Putamen (tissue), 1 donor: Measurements from ENCODE around the gene PCDHA8.
A peak's percentile ranks its signal among the peaks of the same experiment; 100 is the strongest.
"Not testable (repeated sequence)": the region's sequence is repeated elsewhere in the genome, so short reads cannot be mapped to it uniquely, and the experiment has no call there.

ENCODE experiments used
- DNase-seq: peaks from one replicate; pipeline ENCODE4 v3.0.0-alpha.2; 2016; ENCODE audit warnings: low spot score

Gene PCDHA8

DNA sequence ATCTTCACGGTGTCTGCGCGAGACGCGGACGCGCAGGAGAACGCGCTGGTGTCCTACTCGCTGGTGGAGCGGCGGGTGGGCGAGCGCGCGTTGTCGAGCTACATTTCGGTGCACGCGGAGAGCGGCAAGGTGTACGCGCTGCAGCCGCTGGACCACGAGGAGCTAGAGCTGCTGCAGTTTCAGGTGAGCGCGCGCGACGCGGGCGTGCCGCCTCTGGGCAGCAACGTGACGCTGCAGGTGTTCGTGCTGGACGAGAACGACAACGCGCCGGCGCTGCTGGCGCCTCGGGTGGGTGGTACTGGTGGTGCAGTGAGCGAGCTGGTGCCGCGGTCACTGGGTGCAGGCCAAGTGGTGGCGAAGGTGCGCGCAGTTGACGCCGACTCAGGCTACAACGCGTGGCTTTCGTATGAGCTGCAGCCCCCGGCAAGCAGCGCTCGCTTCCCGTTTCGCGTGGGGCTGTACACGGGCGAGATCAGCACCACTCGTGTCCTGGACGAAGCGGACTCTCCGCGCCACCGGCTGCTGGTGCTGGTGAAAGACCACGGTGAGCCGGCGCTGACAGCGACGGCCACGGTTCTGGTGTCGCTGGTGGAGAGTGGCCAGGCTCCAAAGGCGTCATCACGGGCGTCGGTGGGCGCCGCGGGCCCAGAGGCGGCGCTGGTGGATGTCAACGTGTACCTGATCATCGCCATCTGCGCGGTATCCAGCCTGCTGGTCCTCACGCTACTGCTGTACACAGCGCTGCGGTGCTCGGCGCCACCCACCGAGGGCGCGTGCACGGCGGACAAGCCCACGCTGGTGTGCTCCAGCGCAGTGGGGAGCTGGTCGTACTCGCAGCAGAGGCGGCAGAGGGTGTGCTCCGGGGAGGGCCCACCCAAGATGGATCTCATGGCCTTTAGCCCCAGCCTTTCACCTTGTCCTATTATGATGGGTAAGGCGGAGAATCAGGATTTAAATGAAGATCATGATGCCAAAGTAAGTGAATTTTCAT lies 11.2 kb upstream of the PCDHA8 start:
- DNase-seq: not testable (repeated sequence)

DNA sequence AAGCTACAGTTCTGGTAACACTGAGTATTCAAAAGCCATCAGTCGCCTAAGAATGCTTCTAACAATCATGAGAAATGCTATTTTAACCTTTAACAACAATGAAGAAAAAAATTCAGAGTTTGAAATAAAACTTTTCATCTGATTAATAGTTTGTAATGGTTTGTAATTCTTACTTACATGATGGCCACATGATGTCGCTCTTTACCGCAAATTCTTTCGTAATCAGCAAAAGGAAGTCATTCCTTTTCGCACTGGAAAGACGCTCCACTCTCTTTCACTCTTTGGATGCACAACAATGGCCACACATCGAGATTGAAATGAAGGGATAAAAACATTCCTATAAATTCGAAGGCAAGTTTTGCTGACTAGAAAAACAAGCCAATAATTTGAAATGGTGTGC lies 7.0 kb upstream of the PCDHA8 start, which contains the start of gene PCDHA7:
Gene PCDHA7, plus strand, starts transcription at position 277 of the 400 bp plus-strand sequence. Its CDS starts 115 bp downstream, at position 392.
- DNase-seq: no peak

DNA sequence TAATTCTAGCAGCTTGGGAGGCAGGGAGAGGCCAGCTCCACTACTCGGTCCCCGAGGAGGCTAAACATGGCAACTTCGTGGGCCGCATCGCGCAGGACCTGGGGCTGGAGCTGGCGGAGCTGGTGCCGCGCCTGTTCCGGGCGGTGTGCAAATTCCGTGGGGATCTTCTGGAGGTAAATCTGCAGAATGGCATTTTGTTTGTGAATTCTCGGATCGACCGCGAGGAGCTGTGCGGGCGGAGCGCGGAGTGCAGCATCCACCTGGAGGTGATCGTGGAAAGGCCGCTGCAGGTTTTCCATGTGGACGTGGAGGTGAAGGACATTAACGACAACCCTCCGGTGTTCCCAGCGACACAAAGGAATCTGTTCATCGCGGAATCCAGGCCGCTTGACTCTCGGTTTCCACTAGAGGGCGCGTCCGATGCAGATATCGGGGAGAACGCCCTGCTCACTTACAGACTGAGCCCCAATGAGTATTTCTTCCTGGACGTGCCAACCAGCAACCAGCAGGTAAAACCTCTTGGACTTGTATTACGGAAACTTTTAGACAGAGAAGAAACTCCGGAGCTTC lies 6.5 kb upstream of the PCDHA8 start:
- DNase-seq: not testable (repeated sequence)

DNA sequence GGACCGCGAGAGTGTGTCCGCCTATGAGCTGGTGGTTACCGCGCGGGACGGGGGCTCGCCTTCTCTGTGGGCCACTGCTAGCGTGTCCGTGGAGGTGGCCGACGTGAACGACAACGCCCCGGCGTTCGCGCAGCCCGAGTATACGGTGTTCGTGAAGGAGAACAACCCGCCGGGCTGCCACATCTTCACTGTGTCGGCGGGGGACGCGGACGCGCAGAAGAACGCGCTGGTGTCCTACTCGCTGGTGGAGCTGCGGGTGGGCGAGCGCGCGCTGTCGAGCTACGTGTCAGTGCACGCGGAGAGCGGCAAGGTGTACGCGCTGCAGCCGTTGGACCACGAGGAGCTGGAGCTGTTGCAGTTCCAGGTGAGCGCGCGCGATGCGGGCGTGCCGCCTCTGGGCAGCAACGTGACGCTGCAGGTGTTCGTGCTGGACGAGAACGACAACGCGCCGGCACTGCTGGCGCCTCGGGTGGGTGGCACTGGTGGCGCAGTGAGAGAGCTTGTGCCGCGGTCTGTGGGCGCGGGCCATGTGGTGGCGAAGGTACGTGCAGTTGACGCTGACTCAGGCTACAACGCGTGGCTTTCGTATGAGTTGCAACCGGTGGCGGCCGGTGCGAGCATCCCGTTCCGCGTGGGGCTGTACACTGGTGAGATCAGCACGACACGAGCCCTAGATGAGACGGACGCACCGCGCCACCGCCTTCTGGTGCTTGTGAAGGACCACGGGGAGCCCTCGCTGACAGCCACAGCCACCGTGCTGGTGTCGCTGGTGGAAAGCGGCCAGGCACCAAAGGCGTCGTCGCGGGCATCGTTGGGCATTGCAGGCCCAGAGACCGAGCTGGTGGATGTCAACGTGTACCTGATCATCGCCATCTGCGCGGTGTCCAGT lies 5.1 kb upstream of the PCDHA8 start:
- DNase-seq: no peak

DNA sequence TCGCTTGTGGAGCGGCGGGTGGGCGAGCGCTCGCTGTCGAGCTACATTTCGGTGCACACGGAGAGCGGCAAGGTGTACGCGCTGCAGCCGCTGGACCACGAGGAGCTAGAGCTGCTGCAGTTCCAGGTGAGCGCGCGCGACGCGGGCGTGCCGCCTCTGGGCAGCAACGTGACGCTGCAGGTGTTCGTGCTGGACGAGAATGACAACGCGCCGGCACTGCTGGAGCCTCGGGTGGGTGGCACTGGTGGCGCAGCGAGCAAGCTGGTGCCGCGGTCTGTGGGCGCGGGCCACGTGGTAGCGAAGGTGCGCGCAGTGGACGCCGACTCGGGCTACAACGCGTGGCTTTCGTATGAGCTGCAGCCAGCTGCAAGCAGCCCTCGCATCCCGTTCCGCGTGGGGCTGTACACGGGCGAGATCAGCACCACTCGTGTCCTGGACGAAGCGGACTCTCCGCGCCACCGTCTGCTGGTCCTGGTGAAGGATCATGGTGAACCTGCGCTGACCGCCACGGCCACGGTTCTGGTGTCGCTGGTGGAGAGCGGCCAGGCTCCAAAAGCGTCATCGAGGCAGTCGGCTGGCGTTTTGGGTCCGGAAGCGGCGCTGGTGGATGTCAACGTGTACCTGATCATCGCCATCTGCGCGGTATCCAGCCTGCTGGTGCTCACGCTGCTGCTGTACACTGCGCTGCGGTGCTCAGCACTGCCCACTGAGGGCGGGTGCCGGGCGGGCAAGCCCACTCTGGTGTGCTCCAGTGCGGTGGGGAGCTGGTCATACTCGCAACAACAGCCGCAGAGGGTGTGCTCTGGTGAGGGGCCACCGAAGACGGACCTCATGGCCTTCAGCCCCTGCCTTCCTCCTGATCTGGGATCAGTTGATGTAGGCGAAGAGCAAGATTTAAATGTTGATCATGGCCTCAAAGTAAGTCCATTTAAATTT lies 2.1 kb downstream of the PCDHA8 start:
- DNase-seq: no peak

DNA sequence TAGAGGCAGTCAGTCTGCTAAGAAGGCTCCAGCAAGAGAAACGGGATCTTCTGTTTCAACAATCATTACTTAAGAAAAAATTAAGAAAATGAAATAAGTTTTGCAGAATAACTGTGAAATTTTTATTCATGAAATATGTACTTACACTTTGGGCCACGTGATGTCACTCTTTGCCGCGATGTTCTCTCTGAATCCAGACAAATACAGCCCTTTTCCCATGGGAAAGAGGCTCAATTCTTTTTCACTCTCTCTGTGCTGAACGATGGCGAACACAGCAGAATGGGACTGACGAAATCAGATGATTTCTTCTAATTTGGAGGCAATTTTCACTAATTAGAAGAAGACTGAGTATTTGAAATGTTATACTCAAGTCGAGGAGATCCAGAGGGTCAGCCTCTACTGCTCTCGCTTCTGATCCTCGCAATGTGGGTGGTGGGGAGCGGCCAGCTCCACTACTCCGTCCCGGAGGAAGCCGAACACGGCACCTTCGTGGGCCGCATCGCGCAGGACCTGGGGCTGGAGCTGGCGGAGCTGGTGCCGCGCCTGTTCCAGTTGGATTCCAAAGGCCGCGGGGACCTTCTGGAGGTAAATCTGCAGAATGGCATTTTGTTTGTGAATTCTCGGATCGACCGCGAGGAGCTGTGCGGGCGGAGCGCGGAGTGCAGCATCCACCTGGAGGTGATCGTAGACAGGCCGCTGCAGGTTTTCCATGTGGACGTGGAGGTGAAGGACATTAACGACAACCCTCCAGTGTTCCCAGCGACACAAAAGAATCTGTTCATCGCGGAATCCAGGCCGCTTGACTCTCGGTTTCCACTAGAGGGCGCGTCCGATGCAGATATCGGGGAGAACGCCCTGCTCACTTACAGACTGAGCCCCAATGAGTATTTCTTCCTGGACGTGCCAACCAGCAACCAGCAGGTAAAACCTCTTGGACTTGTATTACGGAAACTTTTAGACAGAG lies 7.4 kb downstream of the PCDHA8 start, which contains the start of gene PCDHA9:
Gene PCDHA9, plus strand, starts transcription at position 244 of the 964 bp plus-strand sequence. Its CDS starts 114 bp downstream, at position 358.
- not testable (repeated sequence) for DNase-seq

DNA sequence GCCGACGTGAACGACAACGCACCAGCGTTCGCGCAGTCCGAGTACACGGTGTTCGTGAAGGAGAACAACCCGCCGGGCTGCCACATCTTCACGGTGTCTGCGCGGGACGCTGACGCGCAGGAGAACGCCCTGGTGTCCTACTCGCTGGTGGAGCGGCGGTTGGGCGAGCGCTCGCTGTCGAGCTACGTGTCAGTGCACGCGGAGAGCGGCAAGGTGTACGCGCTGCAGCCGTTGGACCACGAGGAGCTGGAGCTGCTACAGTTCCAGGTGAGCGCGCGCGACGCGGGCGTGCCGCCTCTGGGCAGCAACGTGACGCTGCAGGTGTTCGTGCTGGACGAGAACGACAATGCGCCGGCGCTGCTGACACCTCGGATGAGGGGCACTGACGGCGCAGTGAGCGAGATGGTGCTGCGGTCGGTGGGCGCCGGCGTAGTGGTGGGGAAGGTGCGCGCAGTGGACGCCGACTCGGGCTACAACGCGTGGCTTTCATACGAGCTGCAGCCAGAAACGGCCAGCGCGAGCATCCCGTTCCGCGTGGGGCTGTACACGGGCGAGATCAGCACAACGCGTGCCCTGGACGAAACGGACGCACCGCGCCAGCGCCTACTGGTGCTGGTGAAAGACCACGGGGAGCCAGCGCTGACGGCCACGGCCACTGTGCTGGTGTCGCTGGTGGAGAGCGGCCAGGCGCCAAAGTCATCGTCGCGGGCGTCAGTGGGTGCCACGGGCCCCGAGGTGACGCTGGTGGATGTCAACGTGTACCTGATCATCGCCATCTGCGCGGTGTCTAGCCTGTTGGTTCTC lies 9.0 kb downstream of the PCDHA8 start:
- not testable (repeated sequence) for DNase-seq

DNA sequence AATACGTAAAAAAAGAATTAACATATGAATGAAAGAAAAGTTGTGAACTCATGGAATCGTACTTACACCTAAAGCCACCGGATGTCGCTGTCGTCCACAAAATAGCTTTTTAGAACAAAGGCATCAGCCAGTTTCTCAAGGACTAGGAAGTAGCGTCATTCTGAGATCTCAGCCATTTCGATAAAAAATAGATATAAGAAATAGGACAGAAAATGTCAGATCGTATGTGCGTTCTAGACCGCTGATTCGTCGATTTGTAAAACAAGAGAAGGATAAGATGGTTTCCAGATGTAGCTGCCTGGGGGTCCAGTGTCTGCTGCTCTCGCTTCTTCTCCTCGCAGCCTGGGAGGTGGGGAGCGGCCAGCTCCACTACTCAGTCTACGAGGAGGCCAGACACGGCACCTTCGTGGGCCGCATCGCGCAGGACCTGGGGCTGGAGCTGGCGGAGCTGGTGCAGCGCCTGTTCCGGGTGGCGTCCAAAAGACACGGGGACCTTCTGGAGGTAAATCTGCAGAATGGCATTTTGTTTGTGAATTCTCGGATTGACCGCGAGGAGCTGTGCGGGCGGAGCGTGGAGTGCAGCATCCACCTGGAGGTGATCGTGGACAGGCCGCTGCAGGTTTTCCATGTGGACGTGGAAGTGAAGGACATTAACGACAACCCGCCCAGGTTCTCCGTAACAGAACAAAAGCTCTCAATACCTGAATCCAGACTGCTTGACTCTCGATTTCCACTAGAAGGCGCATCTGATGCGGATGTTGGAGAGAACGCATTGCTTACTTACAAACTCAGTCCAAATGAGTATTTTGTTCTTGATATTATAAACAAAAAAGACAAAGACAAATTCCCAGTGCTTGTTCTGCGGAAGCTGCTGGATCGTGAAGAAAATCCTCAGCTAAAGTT lies 15.0 kb downstream of the PCDHA8 start, which contains the start of gene PCDHA10:
Gene PCDHA10, plus strand, starts transcription at position 126 of the 903 bp plus-strand sequence. Its CDS starts 152 bp downstream, at position 278.
- DNase-seq: peak; percentile 16

DNA sequence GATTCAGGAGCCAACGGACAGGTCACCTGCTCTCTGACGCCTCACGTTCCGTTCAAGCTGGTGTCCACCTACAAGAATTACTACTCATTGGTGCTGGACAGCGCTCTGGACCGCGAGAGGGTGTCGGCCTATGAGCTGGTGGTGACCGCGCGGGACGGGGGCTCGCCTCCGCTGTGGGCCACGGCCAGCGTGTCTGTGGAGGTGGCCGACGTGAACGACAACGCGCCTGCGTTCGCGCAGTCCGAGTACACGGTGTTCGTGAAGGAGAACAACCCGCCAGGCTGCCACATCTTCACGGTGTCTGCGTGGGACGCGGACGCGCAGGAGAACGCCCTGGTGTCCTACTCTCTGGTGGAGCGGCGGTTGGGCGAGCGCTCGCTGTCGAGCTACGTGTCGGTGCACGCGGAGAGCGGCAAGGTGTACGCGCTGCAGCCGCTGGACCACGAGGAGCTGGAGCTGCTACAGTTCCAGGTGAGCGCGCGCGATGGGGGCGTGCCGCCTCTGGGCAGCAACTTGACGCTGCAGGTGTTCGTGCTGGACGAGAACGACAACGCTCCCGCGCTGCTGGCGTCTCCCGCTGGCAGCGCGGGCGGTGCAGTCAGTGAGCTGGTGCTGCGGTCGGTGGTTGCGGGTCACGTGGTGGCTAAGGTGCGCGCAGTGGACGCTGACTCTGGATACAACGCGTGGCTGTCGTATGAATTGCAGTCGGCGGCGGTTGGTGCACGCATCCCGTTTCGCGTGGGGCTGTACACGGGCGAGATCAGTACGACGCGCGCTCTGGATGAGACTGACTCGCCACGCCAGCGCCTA lies 16.4 kb downstream of the PCDHA8 start:
- DNase-seq: no peak

DNA sequence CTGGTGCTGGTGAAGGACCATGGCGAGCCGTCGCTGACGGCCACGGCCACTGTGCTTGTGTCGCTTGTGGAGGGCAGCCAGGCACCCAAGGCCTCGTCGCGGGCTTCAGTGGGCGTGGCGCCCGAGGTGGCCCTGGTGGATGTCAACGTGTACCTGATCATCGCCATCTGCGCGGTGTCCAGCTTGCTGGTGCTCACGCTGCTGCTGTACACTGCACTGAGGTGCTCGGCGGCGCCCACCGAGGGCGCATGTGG lies 16.9 kb downstream of the PCDHA8 start:
- DNase-seq: no peak

DNA sequence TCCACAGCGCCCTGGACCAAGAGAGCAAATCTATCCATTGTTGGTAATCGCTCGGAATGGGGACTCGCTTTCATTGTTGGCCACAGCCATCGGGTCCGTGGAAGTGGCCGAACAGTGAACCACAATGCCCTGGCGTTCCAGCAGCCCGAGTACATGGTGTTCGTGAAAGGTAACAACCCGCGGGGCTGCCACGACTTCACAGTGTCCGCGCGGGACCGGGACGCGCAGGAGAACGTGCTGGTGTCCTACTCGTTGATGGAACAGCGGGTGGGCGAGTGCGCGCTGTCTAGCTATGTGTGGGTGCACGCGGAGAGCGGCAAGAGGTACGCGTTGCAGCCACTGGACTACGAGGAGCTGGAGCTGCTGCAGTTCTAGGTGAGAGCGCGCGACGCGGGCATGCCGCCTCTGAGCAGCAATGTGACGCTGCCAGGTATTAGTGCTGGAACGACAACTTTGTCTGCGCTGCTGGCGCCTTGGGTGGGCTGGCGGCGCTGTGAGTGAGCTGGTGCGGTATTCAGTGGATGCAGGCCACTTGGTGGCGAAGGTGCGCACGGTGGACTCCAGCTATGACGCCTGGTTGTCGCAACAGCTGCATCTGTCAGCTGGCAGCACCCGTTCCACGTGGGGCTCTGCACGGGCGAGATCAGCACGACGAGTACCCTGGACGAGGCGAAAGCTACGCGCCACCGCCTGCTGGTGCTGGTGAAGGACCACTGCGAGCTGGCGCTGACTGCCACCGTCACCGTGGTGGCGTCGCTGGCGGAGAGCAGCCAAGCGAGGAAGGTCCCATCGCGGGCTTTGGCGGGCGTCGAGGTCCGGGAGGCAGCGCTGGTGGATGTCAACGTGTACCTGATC lies 21.7 kb downstream of the PCDHA8 start:
- no peak for DNase-seq

DNA sequence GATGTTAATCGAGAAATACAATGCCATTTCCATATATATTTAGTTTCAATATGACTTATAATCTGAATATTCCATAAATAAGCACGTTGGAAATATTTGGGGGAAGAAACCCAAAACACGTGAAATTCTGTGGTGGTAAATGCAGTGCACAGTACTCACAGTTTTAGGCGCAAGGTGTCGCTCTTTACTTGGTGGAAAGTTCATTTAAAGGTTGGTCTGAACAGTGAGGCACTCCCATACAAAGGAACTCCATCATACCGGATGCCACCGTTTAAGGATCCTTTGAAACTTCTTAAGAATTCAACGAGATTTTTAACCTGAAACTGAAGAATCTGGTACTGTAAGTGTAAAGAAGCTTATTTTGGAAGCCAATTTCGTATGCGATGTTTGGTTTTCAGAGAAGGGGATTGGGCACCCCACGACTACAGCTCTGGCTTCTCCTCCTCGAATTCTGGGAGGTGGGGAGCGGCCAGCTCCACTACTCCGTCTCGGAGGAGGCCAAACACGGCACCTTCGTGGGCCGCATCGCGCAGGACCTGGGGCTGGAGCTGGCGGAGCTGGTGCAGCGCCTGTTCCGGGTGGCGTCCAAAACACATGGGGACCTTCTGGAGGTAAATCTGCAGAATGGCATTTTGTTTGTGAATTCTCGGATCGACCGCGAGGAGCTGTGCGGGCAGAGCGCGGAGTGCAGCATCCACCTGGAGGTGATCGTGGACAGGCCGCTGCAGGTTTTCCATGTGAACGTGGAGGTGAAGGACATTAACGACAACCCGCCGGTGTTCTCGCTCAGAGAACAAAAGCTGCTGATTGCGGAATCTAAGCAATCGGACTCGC lies 28.0 kb downstream of the PCDHA8 start, which contains the start of gene PCDHA11:
Gene PCDHA11, plus strand, starts transcription at position 237 of the 834 bp plus-strand sequence. Its CDS starts 147 bp downstream, at position 384.
- DNase-seq: no peak

DNA sequence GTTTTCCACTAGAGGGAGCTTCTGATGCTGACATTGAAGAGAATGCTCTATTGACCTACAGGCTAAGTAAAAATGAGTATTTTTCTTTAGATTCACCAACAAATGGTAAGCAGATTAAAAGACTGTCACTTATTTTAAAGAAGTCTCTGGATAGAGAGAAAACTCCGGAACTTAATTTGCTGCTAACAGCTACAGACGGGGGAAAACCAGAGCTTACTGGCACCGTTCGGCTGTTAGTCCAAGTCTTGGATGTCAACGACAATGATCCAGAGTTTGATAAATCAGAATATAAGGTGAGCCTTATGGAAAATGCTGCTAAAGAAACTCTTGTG lies 28.5 kb downstream of the PCDHA8 start:
- no peak for DNase-seq

DNA sequence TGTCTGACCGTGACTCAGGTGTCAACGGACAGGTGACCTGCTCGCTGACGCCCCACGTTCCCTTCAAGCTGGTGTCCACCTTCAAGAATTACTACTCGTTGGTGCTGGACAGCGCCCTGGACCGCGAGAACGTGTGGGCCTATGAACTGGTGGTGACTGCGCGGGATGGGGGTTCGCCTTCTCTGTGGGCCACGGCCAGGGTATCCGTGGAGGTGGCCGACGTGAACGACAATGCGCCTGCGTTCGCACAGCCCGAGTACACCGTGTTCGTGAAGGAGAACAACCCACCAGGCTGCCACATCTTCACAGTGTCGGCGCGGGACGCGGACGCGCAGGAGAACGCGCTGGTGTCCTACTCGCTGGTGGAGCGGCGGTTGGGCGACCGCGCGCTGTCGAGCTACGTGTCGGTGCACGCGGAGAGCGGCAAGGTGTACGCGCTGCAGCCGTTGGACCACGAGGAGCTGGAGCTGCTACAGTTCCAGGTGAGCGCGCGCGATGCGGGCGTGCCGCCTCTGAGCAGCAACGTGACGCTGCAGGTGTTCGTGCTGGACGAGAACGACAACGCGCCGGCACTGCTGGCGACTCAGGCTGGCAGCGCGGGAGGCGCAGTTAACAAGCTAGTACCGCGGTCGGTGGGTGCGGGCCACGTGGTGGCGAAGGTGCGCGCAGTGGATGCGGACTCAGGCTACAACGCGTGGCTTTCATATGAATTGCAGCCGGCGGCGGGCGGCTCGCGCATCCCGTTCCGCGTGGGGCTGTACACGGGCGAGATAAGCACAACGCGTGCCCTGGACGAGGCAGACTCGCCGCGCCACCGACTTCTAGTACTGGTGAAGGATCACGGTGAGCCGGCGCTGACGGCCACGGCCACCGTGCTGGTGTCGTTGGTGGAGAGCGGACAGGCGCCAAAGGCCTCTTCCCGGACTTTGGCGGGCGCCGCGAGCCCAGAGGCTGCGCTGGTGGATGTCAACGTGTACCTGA lies 29.5 kb downstream of the PCDHA8 start:
- no peak for DNase-seq
